Spleen (tissue), 7 donors: ENCODE data around the gene VPS54.

Experiments used
- CTCF ChIP-seq, 11 experiments: fragments of 200-600 bp in 7 of 11; fragments of 450-650 bp in 4 of 11; sonication (generic) in 4 of 11; IDR thresholded peaks in 8 of 11; conservative IDR thresholded peaks in 3 of 11; 1 replicate in 7 of 11; 2 replicates in 4 of 11; pipeline versions ENCODE4 v1.4.0 to v1.8.0; 2016 to 2021; ENCODE audit warnings: antibody characterized with exemption in 11 of 11, inconsistent platforms in 4 of 11, mild to moderate bottlenecking in 1 of 11
- POLR2A ChIP-seq, 3 donors: fragments of 450-650 bp; IDR thresholded peaks; one replicate each; pipeline ENCODE4 v1.5.1; 2017; ENCODE audit warnings: antibody characterized with exemption in 3 of 3, mild to moderate bottlenecking in 1 of 3
- POLR2AphosphoS5 ChIP-seq, 3 donors: sonication (generic); formaldehyde crosslinking; IDR thresholded peaks; one replicate each; pipeline ENCODE4 v1.5.1; 2017; ENCODE audit warnings: antibody characterized with exemption in 3 of 3
- donor health status: DM: no; HTN: no; CAD: no; lungs with moderate emphysema.
- donor health status: DM: no; HTN: no; CAD: no.
- donor health status: DM: no; HTN: no; CAD: no.

GRCh38 chr2:63894167-63894566, 125.1 kb downstream of the VPS54 start:
- TF ChIP-seq CTCF (IDR thresholded peaks at IDR 0.05 in 8 of 11, conservative IDR thresholded peaks at IDR 0.05 in 3 of 11), result no peak
- no peak for TF ChIP-seq POLR2A (IDR thresholded peaks at IDR 0.05)
- no peak for TF ChIP-seq POLR2AphosphoS5 (IDR thresholded peaks at IDR 0.05)
